Lower leg skin (tissue), 4 donors: ENCODE data around the gene PAPPA. TPM values are rescaled to one million over a fixed set of nuclear protein-coding genes. Genes with fewer than 3 reads are reported as not detected.

ENCODE experiments used
- DNase-seq, 2 donors: peaks; one replicate each; pipeline ENCODE4 v3.0.0-alpha.2; 2019; ENCODE audit warnings: low spot score in 2 of 2
- H3K4me3 ChIP-seq: fragments of 200-600 bp; sonication (generic); 2 replicates; pipeline ENCODE4 v1.5.1; 2017; ENCODE audit warnings: mild to moderate bottlenecking, low read depth; ENCODE audit not compliant: poor library complexity, severe bottlenecking
- CTCF ChIP-seq, 3 donors: fragments of 450-650 bp; IDR thresholded peaks; one replicate each; pipeline ENCODE4 v1.5.1; 2016; ENCODE audit warnings: antibody characterized with exemption in 3 of 3, mild to moderate bottlenecking in 3 of 3, moderate library complexity in 2 of 3
- POLR2A ChIP-seq, 2 donors: fragments of 450-650 bp; IDR thresholded peaks; one replicate each; pipeline ENCODE4 v1.6.1; 2016 to 2017; ENCODE audit warnings: antibody characterized with exemption in 2 of 2, mild to moderate bottlenecking in 1 of 2, moderate library complexity in 1 of 2
- WGBS, 2 donors: methylation state at CpG; one replicate each; pipeline ENCODE4 v1.1.5; 2018; 5-methylcytosine and 5-hydroxymethylcytosine counted together
- intact Hi-C: fragments of 100-400 bp; cut with DNase I; formaldehyde crosslinking; loops from one replicate; pipeline ENCODE4 v1.15.0; 2023; ENCODE audit warnings: low total_unique reads
- total RNA-seq, 4 donors: library from RNA; depleted of rRNA; stranded (reverse); fragments of >200 nt; gene quantifications; one replicate each; pipeline ENCODE4 v1.1.0, GENCODE V29; 2016

PAPPA gene
- total RNA-seq, 4 donors from 2014 or later = 0.64 to 2.2 (median 1.9) TPM

- DNase-seq = no peak
- WGBS, 2 donors = 72 to 78% methylated on average over 3 of the region's 3 CpGs
- H3K4me3 ChIP-seq = no peak overlapping the region
- intact Hi-C loops = no loop called here
- TF ChIP-seq POLR2A (IDR thresholded peaks at IDR 0.05) (no peak), CTCF (IDR thresholded peaks at IDR 0.05) (no peak)
Measured at GRCh38 chr9:116303886-116304538, 150.4 kb downstream of the PAPPA start.

GRCh38 chr9:116304761-116305160 is 151.2 kb downstream of the PAPPA start:
- H3K4me3 ChIP-seq = no peak overlapping the region
- DNase-seq = no peak
- TF ChIP-seq POLR2A (IDR thresholded peaks at IDR 0.05) = no peak
- no peak for TF ChIP-seq CTCF (IDR thresholded peaks at IDR 0.05)
- WGBS, 2 donors = 72% methylated on average over 5 of the region's 5 CpGs
- intact Hi-C loops = no loop called here

- no peak for DNase-seq
- intact Hi-C loops = no loop called here
- no peak overlapping the region for H3K4me3 ChIP-seq
- TF ChIP-seq CTCF (IDR thresholded peaks at IDR 0.05) (no peak), POLR2A (IDR thresholded peaks at IDR 0.05) (no peak)
- WGBS, 2 donors = 75 to 80% methylated on average over 4 of the region's 4 CpGs
Measured at GRCh38 chr9:116308076-116308475, 154.5 kb downstream of the PAPPA start.

- intact Hi-C loops = no loop called here
- TF ChIP-seq POLR2A (IDR thresholded peaks at IDR 0.05) (no peak), CTCF (IDR thresholded peaks at IDR 0.05) (no peak)
- DNase-seq = no peak
- no peak overlapping the region for H3K4me3 ChIP-seq
- 77 to 85% methylated on average over 3 of the region's 3 CpGs for WGBS, 2 donors
Measured at GRCh38 chr9:116309900-116310611, 156.5 kb downstream of the PAPPA start.

GRCh38 chr9:116312221-116312620 is 158.6 kb downstream of the PAPPA start:
- TF ChIP-seq CTCF (IDR thresholded peaks at IDR 0.05) = no peak
- no peak for TF ChIP-seq POLR2A (IDR thresholded peaks at IDR 0.05)
- DNase-seq = no peak
- WGBS, 2 donors = 93 to 96% methylated on average over 2 of the region's 2 CpGs
- no peak overlapping the region for H3K4me3 ChIP-seq
- intact Hi-C loops = no loop called here
